GM19438 (cell line): Measurements from ENCODE around the gene GALNTL6.

ENCODE experiments used
- ATAC-seq: cut with Tn5 transposase; IDR thresholded peaks from one replicate; pipeline ENCODE4 v1.9.1; 2021; ENCODE audit warnings: low read depth; ENCODE audit not compliant: unreplicated experiment

GALNTL6 gene

GRCh38 chr4:172514011-172514410 lies 700.8 kb downstream of the GALNTL6 start:
- ATAC-seq: no peak

- ATAC-seq: no peak
Measured at GRCh38 chr4:172514801-172515200, 701.6 kb downstream of the GALNTL6 start.

GRCh38 chr4:172515266-172515879 lies 702.2 kb downstream of the GALNTL6 start:
- ATAC-seq: no peak

GRCh38 chr4:172517391-172517790 lies 704.2 kb downstream of the GALNTL6 start:
- no peak for ATAC-seq

GRCh38 chr4:172521248-172521647 lies 708.0 kb downstream of the GALNTL6 start:
- no peak for ATAC-seq

GRCh38 chr4:172521680-172522079 lies 708.5 kb downstream of the GALNTL6 start:
- no peak for ATAC-seq

GRCh38 chr4:172543249-172543648 lies 730.0 kb downstream of the GALNTL6 start:
- no peak for ATAC-seq

GRCh38 chr4:172546782-172547181 lies 733.6 kb downstream of the GALNTL6 start:
- no peak for ATAC-seq

- no peak for ATAC-seq
Measured at GRCh38 chr4:172547724-172548123, 734.5 kb downstream of the GALNTL6 start.

GRCh38 chr4:172553216-172553615 lies 740.0 kb downstream of the GALNTL6 start:
- ATAC-seq: no peak

- no peak for ATAC-seq
Measured at GRCh38 chr4:172554588-172554987, 741.4 kb downstream of the GALNTL6 start.

- no peak for ATAC-seq
Measured at GRCh38 chr4:172555725-172556124, 742.5 kb downstream of the GALNTL6 start.

- ATAC-seq: no peak
Measured at GRCh38 chr4:172573899-172574298, 760.7 kb downstream of the GALNTL6 start.

- ATAC-seq: no peak
Measured at GRCh38 chr4:172578712-172579111, 765.5 kb downstream of the GALNTL6 start.

- no peak for ATAC-seq
Measured at GRCh38 chr4:172584816-172585215, 771.6 kb downstream of the GALNTL6 start.

GRCh38 chr4:172596206-172596605 lies 783.0 kb downstream of the GALNTL6 start:
- no peak for ATAC-seq

- ATAC-seq: no peak
Measured at GRCh38 chr4:172599554-172599953, 786.4 kb downstream of the GALNTL6 start.

- no peak for ATAC-seq
Measured at GRCh38 chr4:172601195-172601594, 788.0 kb downstream of the GALNTL6 start.

GRCh38 chr4:172619218-172619617 lies 806.0 kb downstream of the GALNTL6 start:
- no peak for ATAC-seq

- no peak for ATAC-seq
Measured at GRCh38 chr4:172619798-172620197, 806.6 kb downstream of the GALNTL6 start.

- ATAC-seq: no peak
Measured at GRCh38 chr4:172628263-172628662, 815.1 kb downstream of the GALNTL6 start.

- no peak for ATAC-seq
Measured at GRCh38 chr4:172630280-172630679, 817.1 kb downstream of the GALNTL6 start.

- ATAC-seq: no peak
Measured at GRCh38 chr4:172631832-172632231, 818.6 kb downstream of the GALNTL6 start.
